Body of pancreas (tissue), 4 donors: Measurements from ENCODE around the gene GFOD1. TPM values are rescaled to one million over a fixed set of nuclear protein-coding genes. Genes with fewer than 3 reads are reported as not detected.

Experiments
- ATAC-seq: fragments of 150-250 bp; one replicate; pipeline ENCODE4 v1.9.1; 2016
- DNase-seq, 4 donors: peaks; one replicate each; pipeline ENCODE4 v3.0.0-alpha.2; 2019
- H3K27ac ChIP-seq, 4 donors: fragments of 200-600 bp; sonication (generic); 1 replicate in 3 of 4; 2 replicates in 1 of 4; pipeline versions ENCODE4 v1.5.1 to v1.6.1; 2016 to 2019; ENCODE audit warnings: mild to moderate bottlenecking in 1 of 4, mixed read lengths in 1 of 4, moderate library complexity in 1 of 4
- H3K27me3 ChIP-seq, 2 donors: fragments of 200-600 bp; sonication (generic); one replicate each; pipeline ENCODE4 v1.6.0; 2016; ENCODE audit warnings: mild to moderate bottlenecking in 1 of 2
- H3K36me3 ChIP-seq, 2 donors: fragments of 200-600 bp; sonication (generic); replicated peaks in 1 of 2; 2 replicates each; pipeline ENCODE4 v1.5.1; 2016; ENCODE audit warnings: low read depth in 2 of 2; ENCODE audit not compliant: insufficient read depth in 1 of 2
- H3K4me1 ChIP-seq: fragments of 200-600 bp; sonication (generic); one replicate; pipeline ENCODE4 v1.6.0; 2016
- H3K4me3 ChIP-seq, 2 donors: fragments of 200-600 bp; sonication (generic); 1 replicate in 1 of 2; 2 replicates in 1 of 2; pipeline ENCODE4 v1.5.1; 2016 to 2019
- H3K9me3 ChIP-seq, 3 donors: fragments of 200-600 bp; sonication (generic); 1 replicate in 2 of 3; 2 replicates in 1 of 3; pipeline ENCODE4 v1.5.1; 2016
- POLR2A ChIP-seq, 3 donors: fragments of 450-650 bp; IDR thresholded peaks; one replicate each; pipeline ENCODE4 v1.6.1; 2016; ENCODE audit warnings: antibody characterized with exemption in 3 of 3, mild to moderate bottlenecking in 2 of 3
- WGBS, 2 donors: methylation state at CpG; one replicate each; pipeline ENCODE4 v1.1.5; 2017; 5-methylcytosine and 5-hydroxymethylcytosine counted together
- intact Hi-C: fragments of 100-400 bp; cut with DNase I; formaldehyde crosslinking; loops from one replicate; pipeline ENCODE4 v1.15.1; 2023
- total RNA-seq, 2 donors: library from RNA; depleted of rRNA; stranded (reverse); fragments of >200 nt; gene quantifications; one replicate each; pipeline ENCODE4 v1.1.0, GENCODE V29; 2016
- TF ChIP-seq, protein P1 (sequence below), 7 experiments: fragments of 450-650 bp in 4 of 7; fragments of 200-600 bp in 3 of 7; sonication (generic) in 3 of 7; IDR thresholded peaks; one replicate each; pipeline ENCODE4 v1.5.1; 2016 to 2019; ENCODE audit warnings: antibody characterized with exemption in 7 of 7

GFOD1 gene
- total RNA-seq, 2 donors from 2014 or later: 4.3 to 5.2 TPM

- DNase-seq: no peak
- no peaks in the 10 kb centered on the region for H3K36me3 ChIP-seq
- H3K27ac ChIP-seq: peak overlapping the region in 1 of 4 donors; percentile 42
- H3K27me3 ChIP-seq: no peaks in the 10 kb centered on the region
- no peak for TF ChIP-seq POLR2A (IDR thresholded peaks at IDR 0.05)
- TF ChIP-seq, protein P1, sequence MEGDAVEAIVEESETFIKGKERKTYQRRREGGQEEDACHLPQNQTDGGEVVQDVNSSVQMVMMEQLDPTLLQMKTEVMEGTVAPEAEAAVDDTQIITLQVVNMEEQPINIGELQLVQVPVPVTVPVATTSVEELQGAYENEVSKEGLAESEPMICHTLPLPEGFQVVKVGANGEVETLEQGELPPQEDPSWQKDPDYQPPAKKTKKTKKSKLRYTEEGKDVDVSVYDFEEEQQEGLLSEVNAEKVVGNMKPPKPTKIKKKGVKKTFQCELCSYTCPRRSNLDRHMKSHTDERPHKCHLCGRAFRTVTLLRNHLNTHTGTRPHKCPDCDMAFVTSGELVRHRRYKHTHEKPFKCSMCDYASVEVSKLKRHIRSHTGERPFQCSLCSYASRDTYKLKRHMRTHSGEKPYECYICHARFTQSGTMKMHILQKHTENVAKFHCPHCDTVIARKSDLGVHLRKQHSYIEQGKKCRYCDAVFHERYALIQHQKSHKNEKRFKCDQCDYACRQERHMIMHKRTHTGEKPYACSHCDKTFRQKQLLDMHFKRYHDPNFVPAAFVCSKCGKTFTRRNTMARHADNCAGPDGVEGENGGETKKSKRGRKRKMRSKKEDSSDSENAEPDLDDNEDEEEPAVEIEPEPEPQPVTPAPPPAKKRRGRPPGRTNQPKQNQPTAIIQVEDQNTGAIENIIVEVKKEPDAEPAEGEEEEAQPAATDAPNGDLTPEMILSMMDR (IDR thresholded peaks at IDR 0.05): no peak
- H3K4me3 ChIP-seq: no peak overlapping the region
- ATAC-seq: no peak
- intact Hi-C loops: no loop called here
- WGBS, 2 donors: 79 to 80% methylated on average over 5 of the region's 5 CpGs
- no peaks in the 10 kb centered on the region for H3K9me3 ChIP-seq
- H3K4me1 ChIP-seq: peaks cover 26% of the 10 kb centered on the region
Measured at GRCh38 chr6:13412211-13412610, 75.2 kb downstream of the GFOD1 start.

GRCh38 chr6:13411484-13411883 lies 75.9 kb downstream of the GFOD1 start:
- 94 to 95% methylated on average over 8 of the region's 8 CpGs for WGBS, 2 donors
- Histone ChIP-seq H3K27ac (no peak overlapping the region), H3K9me3 (no peaks in the 10 kb centered on the region), H3K36me3 (no peaks in the 10 kb centered on the region), H3K27me3 (no peaks in the 10 kb centered on the region), H3K4me1 (peaks cover 26% of the 10 kb centered on the region), H3K4me3 (no peak overlapping the region)
- no peak for ATAC-seq
- intact Hi-C loops: no loop called here
- TF ChIP-seq, protein P1 (IDR thresholded peaks at IDR 0.05): no peak
- TF ChIP-seq POLR2A (IDR thresholded peaks at IDR 0.05): no peak
- DNase-seq: no peak

DNA sequence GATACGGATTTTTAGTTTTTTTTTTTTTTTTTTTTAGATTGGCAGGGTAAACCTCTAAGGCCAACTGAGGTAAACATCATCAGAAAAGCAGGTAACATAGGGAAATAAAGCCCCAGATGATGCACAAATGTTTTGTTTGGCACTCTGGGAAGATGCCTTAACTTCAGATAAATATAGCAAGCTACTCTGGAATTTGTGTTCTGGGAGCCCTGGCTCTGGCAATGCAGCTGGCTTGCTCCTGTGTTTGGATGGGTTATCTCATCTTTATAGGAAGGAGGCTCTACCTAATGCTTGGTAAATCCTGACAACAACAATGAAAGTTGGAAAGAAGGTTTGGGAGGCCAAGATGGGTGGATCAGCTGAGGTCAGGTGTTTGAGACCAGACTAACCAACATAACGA lies 77.4 kb downstream of the GFOD1 start:
- TF ChIP-seq, protein P1 (IDR thresholded peaks at IDR 0.05): no peak
- no peak for TF ChIP-seq POLR2A (IDR thresholded peaks at IDR 0.05)
- intact Hi-C loops: no loop called here
- Histone ChIP-seq H3K9me3 (no peaks in the 10 kb centered on the region), H3K4me3 (no peak overlapping the region), H3K4me1 (peaks cover 26% of the 10 kb centered on the region), H3K36me3 (no peaks in the 10 kb centered on the region), H3K27me3 (no peaks in the 10 kb centered on the region), H3K27ac (no peak overlapping the region)
- WGBS, 2 donors: 88 to 90% methylated on average over 2 of the region's 2 CpGs
- DNase-seq: no peak
- no peak for ATAC-seq

DNA sequence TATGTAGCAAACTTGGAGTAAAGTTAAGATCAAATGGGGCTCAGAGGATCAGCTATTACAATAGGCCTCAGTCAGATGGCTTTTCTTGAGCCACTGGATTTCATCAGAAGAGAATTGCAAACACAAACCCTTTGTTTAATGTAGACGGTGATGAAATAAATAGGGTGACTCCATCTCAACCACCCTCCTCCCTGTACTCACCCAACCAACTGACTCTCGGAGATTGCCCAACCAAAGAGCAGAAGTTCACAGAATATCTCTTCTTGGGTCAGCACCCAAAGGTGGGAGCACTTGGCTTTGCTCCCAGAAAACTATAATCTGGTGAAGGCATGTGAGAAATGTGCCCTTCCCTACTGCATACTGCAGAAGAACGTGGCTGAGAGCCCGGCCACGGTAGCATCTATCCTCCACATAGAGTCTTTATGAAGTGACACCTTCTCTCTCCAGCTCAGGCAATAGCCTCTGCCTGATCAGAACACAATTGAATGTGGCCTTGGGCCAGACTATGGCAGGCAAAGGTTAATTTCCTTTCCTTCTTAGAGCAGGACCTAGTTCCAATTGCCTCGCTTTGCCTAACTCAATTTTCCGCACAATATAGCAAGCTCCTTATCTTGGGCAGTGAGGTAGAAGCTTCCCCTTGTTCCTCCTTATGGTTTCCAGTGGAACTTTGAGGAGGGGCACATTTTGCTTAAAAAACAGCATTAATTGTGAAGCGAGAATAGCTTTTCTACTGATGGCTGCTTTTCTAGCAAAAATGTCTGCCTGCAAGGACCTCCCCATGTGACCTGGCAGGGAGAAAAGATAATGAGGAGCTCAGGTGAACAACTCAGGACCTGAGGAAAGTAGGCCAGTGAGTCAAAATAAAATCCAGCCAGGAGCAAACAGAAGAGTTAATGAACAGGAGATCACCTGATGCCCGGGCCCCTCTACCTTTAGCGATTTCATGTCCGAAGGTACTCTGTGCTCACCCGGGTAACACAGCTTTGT lies 79.4 kb downstream of the GFOD1 start:
- Histone ChIP-seq H3K27me3 (no peaks in the 10 kb centered on the region), H3K36me3 (no peaks in the 10 kb centered on the region), H3K27ac (peak overlapping the region in 3 of 4 donors; percentile 5 to 72 (median 43)), H3K9me3 (no peaks in the 10 kb centered on the region), H3K4me3 (no peak overlapping the region), H3K4me1 (peaks cover 9% of the 10 kb centered on the region)
- TF ChIP-seq POLR2A (IDR thresholded peaks at IDR 0.05): no peak
- TF ChIP-seq, protein P1 (IDR thresholded peaks at IDR 0.05): no peak
- DNase-seq: peak; percentile 25 to 77 (median 45)
- ATAC-seq: peak; percentile 77
- 72 to 87% methylated on average over 10 to 12 of the region's 12 CpGs for WGBS, 2 donors
- intact Hi-C loops: no loop called here
